ENCODE results near the gene TVP23A. TPM values are rescaled to one million over a fixed set of nuclear protein-coding genes. Genes with fewer than 3 reads are reported as not detected.
A peak's percentile ranks its signal among the peaks of the same experiment; 100 is the strongest.

TVP23A gene
- total and polyA plus RNA-seq, 2 donors (not counting 1 experiment from before 2014, with no cell fraction given) = 0.37 to 3.2 TPM

GRCh38 chr16:10765772-10766171 lies 52.8 kb downstream of the TVP23A start:
- Histone ChIP-seq H3K4me2 (replicated peaks; ENCODE audit: low read depth, low read length, poor library complexity, severe bottlenecking) (peak overlapping the region; percentile 66), H3K79me2 (ENCODE audit: control insufficient read depth, insufficient read depth, low read length) (peaks cover 27% of the 10 kb centered on the region), H3K4me3 (ENCODE audit: control extremely low read depth in 1 of 5, extremely low read depth in 1 of 5, insufficient read depth in 1 of 5, low read depth in 2 of 5, low read length in 4 of 5) (peak overlapping the region in 1 of 5 experiments; percentile 27), H3K36me3 (replicated peaks in 1 of 2; ENCODE audit: control extremely low read depth in 1 of 2, control insufficient read depth in 1 of 2, extremely low read depth in 1 of 2, insufficient read depth in 2 of 2, low read length in 1 of 2) (peaks cover 2 to 72% of the 10 kb centered on the region in 2 experiments), H3K27ac (ENCODE audit: low read length in 2 of 2) (peak overlapping the region in 1 of 2 donors; percentile 69), H3K4me1 (ENCODE audit: control insufficient read depth in 2 of 2, insufficient read depth in 2 of 2, low read length in 2 of 2) (peaks cover 17 to 26% of the 10 kb centered on the region in 2 donors), H4K20me1 (ENCODE audit: control insufficient read depth, insufficient read depth, low read length, poor library complexity, severe bottlenecking) (peaks cover 15% of the 10 kb centered on the region), H3K27me3 (replicated peaks in 1 of 4; ENCODE audit: control extremely low read depth in 1 of 4, control insufficient read depth in 3 of 4, insufficient read depth in 4 of 4, low read length in 3 of 4) (no peaks in the 10 kb centered on the region), H3K9me3 (ENCODE audit: control extremely low read depth in 1 of 3, control insufficient read depth in 2 of 3, insufficient read depth in 1 of 3, low read length in 2 of 3) (peaks cover 0 to 12% (median 0%) of the 10 kb centered on the region in 3 donors), H3K9ac (ENCODE audit: low read length) (peak overlapping the region; percentile 25), H2AFZ (ENCODE audit: insufficient read depth, low read depth, low read length, poor library complexity, severe bottlenecking) (no peak overlapping the region)
- no peaks in the 10 kb centered on the region for H3K9me3 Mint-ChIP-seq (ENCODE audit: insufficient read depth)
- TF ChIP-seq EZH2 (IDR thresholded peaks at IDR 0.05; ENCODE audit: borderline replicate concordance, insufficient read depth, low read depth, low read length, poor library complexity, severe bottlenecking) = no peak
- no peak for TF ChIP-seq CTCF (IDR thresholded peaks at IDR 0.05)
- 5% methylated on average over 4 of the region's 4 CpGs for WGBS (ENCODE audit: insufficient coverage)
- H3K4me3 Mint-ChIP-seq = peak overlapping the region; percentile 60
- peak; percentile 65 for DNase-seq
- H3K4me1 Mint-ChIP-seq = peaks cover 36% of the 10 kb centered on the region
- peak; percentile 94 for ATAC-seq (ENCODE audit: low read depth)
- H3K27ac Mint-ChIP-seq = peak overlapping the region; percentile 83
- no peaks in the 10 kb centered on the region for H3K27me3 Mint-ChIP-seq
- ChIA-PET POLR2A (interaction anchor here (0.7 to 1.4 kb wide), 3 partner anchors 22 to 532 kb away, joined by 3 to 5 read pairs (median 3); partner anchors contain the start of gene NUBP1), CTCF (interaction anchor here (1.1 to 1.8 kb wide), 5 partner anchors 26 to 153 kb away, joined by 4 to 7 read pairs (median 4); partner anchors contain the start of gene CIITA)
- intact Hi-C loops (cut with micrococcal nuclease) = loop anchor here (1.0 kb wide), 1 partner anchor 112 kb away; the partner anchor contains the start of gene CIITA

- CTCF ChIA-PET = no interaction called here
- peaks cover 36% of the 10 kb centered on the region for H3K4me1 Mint-ChIP-seq
These were observed 55.1 kb downstream of the TVP23A start for GRCh38 chr16:10763456-10763855.

More at GRCh38 chr16:10763456-10763855, 55.1 kb downstream of the TVP23A start:
- Histone ChIP-seq H4K20me1 (ENCODE audit: control insufficient read depth, insufficient read depth, low read length, poor library complexity, severe bottlenecking) (peaks cover 21% of the 10 kb centered on the region), H3K4me2 (replicated peaks; ENCODE audit: low read depth, low read length, poor library complexity, severe bottlenecking) (no peak overlapping the region), H3K36me3 (replicated peaks in 1 of 2; ENCODE audit: control extremely low read depth in 1 of 2, control insufficient read depth in 1 of 2, extremely low read depth in 1 of 2, insufficient read depth in 2 of 2, low read length in 1 of 2) (peaks cover 2 to 80% of the 10 kb centered on the region in 2 experiments), H2AFZ (ENCODE audit: insufficient read depth, low read depth, low read length, poor library complexity, severe bottlenecking) (no peak overlapping the region), H3K27me3 (replicated peaks in 1 of 4; ENCODE audit: control extremely low read depth in 1 of 4, control insufficient read depth in 3 of 4, insufficient read depth in 4 of 4, low read length in 3 of 4) (no peaks in the 10 kb centered on the region), H3K9ac (ENCODE audit: low read length) (no peak overlapping the region), H3K79me2 (ENCODE audit: control insufficient read depth, insufficient read depth, low read length) (peaks cover 37% of the 10 kb centered on the region), H3K4me1 (ENCODE audit: control insufficient read depth in 2 of 2, insufficient read depth in 2 of 2, low read length in 2 of 2) (peaks cover 17 to 26% of the 10 kb centered on the region in 2 donors), H3K9me3 (ENCODE audit: control extremely low read depth in 1 of 3, control insufficient read depth in 2 of 3, insufficient read depth in 1 of 3, low read length in 2 of 3) (peaks cover 0 to 12% (median 0%) of the 10 kb centered on the region in 3 donors), H3K27ac (ENCODE audit: low read length in 2 of 2) (no peak overlapping the region), H3K4me3 (ENCODE audit: control extremely low read depth in 1 of 5, extremely low read depth in 1 of 5, insufficient read depth in 1 of 5, low read depth in 2 of 5, low read length in 4 of 5) (no peak overlapping the region)
- intact Hi-C loops (cut with micrococcal nuclease) = no loop called here
- Mint-ChIP-seq H3K27me3 (no peaks in the 10 kb centered on the region), H3K27ac (peak overlapping the region; percentile 26), H3K9me3 (ENCODE audit: insufficient read depth) (no peaks in the 10 kb centered on the region), H3K4me3 (no peak overlapping the region)
- WGBS (ENCODE audit: insufficient coverage) = 77% methylated on average over 7 of the region's 7 CpGs
- POLR2A ChIA-PET = interaction anchor here (0.6 kb wide), 1 partner anchor 431 kb away, joined by 3 read pairs; no protein-coding TSS in a partner anchor
- DNase-seq (no peak), ATAC-seq (ENCODE audit: low read depth) (no peak)
- no peak for TF ChIP-seq EZH2 (IDR thresholded peaks at IDR 0.05; ENCODE audit: borderline replicate concordance, insufficient read depth, low read depth, low read length, poor library complexity, severe bottlenecking)
- TF ChIP-seq CTCF (IDR thresholded peaks at IDR 0.05) = no peak
